ENCODE results near the gene CDKL1.

Gene CDKL1

GRCh38 chr14:50347521-50347920 is 49.2 kb downstream of the CDKL1 start:
- TF ChIP-seq, protein P1, sequence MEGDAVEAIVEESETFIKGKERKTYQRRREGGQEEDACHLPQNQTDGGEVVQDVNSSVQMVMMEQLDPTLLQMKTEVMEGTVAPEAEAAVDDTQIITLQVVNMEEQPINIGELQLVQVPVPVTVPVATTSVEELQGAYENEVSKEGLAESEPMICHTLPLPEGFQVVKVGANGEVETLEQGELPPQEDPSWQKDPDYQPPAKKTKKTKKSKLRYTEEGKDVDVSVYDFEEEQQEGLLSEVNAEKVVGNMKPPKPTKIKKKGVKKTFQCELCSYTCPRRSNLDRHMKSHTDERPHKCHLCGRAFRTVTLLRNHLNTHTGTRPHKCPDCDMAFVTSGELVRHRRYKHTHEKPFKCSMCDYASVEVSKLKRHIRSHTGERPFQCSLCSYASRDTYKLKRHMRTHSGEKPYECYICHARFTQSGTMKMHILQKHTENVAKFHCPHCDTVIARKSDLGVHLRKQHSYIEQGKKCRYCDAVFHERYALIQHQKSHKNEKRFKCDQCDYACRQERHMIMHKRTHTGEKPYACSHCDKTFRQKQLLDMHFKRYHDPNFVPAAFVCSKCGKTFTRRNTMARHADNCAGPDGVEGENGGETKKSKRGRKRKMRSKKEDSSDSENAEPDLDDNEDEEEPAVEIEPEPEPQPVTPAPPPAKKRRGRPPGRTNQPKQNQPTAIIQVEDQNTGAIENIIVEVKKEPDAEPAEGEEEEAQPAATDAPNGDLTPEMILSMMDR (conservative IDR thresholded peaks at IDR 0.05; ENCODE audit: low read length), result no peak
- peak; percentile 69 for DNase-seq (ENCODE audit: low read depth)
- H3K4me3 ChIP-seq (ENCODE audit: low read length), result no peak overlapping the region

DNA sequence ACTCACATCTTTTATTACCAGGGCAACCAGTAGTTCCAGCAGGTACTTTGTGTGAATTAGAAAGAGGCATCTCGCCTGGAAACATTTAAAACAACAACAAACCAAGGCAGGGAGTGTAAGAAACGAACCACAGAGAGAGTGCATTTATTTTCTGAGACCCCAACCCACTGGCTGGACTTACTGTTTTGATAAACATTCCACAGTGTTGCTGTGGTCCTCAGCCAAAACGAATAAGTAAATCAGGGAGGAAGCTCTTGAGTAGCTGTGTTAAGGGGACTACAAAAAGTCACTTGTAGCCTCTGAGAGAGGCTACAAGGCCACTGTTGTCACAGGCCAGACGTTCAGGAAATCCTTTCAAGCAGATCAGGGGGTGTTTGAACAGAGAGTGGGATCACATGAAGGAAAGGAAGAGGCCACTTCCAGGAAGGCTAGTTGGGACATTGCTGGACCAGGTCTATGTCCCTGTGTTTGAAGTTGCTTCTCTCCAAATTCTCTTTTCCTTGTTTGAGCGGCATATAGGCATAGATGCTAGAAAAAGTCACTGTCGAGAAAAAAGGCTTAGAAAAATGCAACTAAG is 50.7 kb downstream of the CDKL1 start:
- H3K4me3 ChIP-seq (ENCODE audit: low read length), result no peak overlapping the region
- TF ChIP-seq, protein P1 (conservative IDR thresholded peaks at IDR 0.05; ENCODE audit: low read length), result no peak
- DNase-seq (ENCODE audit: low read depth), result no peak

GRCh38 chr14:50344876-50345563 is 51.7 kb downstream of the CDKL1 start:
- TF ChIP-seq, protein P1 (conservative IDR thresholded peaks at IDR 0.05; ENCODE audit: low read length), result no peak
- no peak overlapping the region for H3K4me3 ChIP-seq (ENCODE audit: low read length)
- DNase-seq (ENCODE audit: low read depth), result peak; percentile 73

DNA sequence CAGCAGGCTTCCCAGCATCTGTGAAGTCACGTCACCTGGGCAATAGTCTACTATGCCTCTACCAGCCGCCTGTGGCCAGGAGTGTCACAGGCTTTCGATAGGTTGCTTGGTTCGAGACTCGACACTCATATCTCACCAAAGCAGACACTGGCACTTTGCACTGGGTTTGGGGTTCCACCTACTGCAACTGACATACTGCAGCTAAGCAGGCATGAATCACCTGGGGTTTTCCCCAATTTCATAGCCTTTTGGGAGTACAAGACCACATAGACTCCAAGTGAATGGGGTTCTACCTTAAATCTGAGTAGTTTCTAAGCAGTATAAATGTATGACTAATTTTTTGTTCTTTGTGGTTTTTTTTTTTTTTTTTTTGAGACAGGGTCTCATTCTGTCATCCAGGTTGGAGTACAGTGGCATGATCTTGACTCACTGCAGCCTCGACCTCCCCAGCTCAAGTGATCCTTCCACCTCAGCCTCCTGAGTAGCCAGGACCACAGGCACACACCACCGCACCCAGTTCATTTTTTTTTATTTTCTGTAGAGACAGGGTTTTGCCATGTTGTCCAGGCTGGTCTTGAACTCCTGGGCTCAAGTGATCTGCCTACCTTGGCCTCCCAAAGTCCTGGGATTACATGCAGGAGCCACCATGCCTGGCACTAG is 52.4 kb downstream of the CDKL1 start:
- TF ChIP-seq, protein P1 (conservative IDR thresholded peaks at IDR 0.05; ENCODE audit: low read length), result no peak
- DNase-seq (ENCODE audit: low read depth), result no peak
- H3K4me3 ChIP-seq (ENCODE audit: low read length), result no peak overlapping the region

DNA sequence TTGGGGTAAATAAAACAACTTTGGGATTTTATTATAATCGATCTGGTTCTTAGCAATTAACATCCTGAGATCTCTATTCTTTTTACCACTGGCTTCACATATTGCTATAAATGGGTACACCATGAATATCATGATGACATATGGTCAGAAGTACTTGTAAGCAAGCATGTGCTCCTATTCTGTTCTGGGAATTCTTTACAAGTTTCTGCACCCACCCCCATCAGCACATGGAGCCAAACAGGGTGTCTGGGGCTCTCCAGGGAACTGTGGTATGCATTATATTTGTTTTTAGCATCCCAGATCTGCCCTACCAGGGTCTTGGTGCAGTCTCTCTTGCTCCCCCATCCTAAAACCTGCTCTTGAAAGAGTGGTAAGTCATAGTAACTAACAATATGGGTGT is 53.2 kb downstream of the CDKL1 start:
- TF ChIP-seq, protein P1 (conservative IDR thresholded peaks at IDR 0.05; ENCODE audit: low read length), result no peak
- peak; percentile 71 for DNase-seq (ENCODE audit: low read depth)
- H3K4me3 ChIP-seq (ENCODE audit: low read length), result no peak overlapping the region

DNA sequence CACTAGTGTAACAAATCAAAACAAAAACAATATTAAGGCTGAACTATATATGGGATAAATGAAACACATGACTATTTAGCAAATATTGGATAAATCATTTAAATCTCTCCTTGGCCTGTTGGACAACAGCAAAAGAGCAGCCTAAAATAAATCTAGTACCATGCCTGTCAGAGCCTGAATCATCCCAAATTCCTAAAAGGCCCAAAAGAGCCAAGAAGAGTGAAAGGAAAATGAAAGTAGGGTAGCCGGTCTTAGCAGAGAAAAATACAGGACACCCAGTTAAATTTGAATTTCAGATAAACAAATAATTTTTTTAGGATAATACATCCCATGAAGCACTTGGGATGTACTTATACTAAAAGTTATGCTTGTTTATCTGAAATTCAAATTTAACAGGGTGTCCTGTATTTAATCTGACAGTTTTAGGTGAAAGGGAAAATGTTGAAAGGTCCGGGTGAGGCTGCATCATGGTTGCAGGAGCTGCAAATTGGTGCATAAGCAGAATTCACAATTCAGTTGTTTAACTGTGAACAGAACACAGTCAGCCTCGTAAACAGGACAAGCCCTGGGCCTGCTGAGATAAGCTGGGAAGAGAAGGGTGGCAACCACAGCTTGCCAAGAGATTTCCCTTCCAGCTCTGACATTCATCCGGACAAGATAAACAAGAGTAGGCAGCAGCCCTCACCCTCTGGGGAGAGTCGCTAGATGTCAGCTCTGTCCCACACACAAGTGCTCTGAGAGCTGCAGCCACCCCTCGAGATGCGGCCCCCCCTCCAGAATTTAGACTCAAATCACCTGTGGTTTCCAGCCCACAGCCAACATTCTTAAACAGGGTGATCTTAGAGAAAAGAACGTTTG is 54.2 kb downstream of the CDKL1 start:
- DNase-seq (ENCODE audit: low read depth), result peak; percentile 94
- TF ChIP-seq, protein P1 (conservative IDR thresholded peaks at IDR 0.05; ENCODE audit: low read length), result peak; percentile 64
- peak overlapping the region; percentile 50 for H3K4me3 ChIP-seq (ENCODE audit: low read length)

Measured in AG10803 (cell line).